SIG-M5 treated with dmso at 0.1 percent for 504 hours (cell line): Measurements from ENCODE around the gene WBP1.

Experiments used
- DNase-seq: peaks from one replicate; lab custom pipeline; 2025; ENCODE audit not compliant: unreplicated experiment; lab: John Stamatoyannopoulos, UW

The WBP1 gene

GRCh38 chr2:74502147-74502719 is 44.0 kb downstream of the WBP1 start:
- no peak for DNase-seq

GRCh38 chr2:74502720-74503505 is 44.7 kb downstream of the WBP1 start:
- peak; percentile 45 for DNase-seq

GRCh38 chr2:74503506-74504475 is 45.6 kb downstream of the WBP1 start:
- no peak for DNase-seq

GRCh38 chr2:74504591-74504990 is 46.4 kb downstream of the WBP1 start:
- DNase-seq, result no peak

- DNase-seq, result no peak
Observed at GRCh38 chr2:74505448-74506246, 47.4 kb downstream of the WBP1 start.

- DNase-seq, result peak; percentile 95
Observed at GRCh38 chr2:74507145-74507925, 49.1 kb downstream of the WBP1 start, which contains the start of gene PCGF1. TSS of gene PCGF1 (minus strand) at chr2:74507695. CDS start at chr2:74507668, 27 bp downstream.

GRCh38 chr2:74507926-74508520 is 49.8 kb downstream of the WBP1 start:
- no peak for DNase-seq

- DNase-seq, result no peak
Observed at GRCh38 chr2:74510272-74510671, 52.0 kb downstream of the WBP1 start.
